ENCODE results near the gene CNTN4. TPM values are rescaled to one million over a fixed set of nuclear protein-coding genes. Genes with fewer than 3 reads are reported as not detected.

The CNTN4 gene
- total RNA-seq, 1 donor from 2014 or later, result 22.1 TPM

- Histone ChIP-seq H3K27me3 (no peaks in the 10 kb centered on the region), H3K27ac (no peak overlapping the region), H3K4me3 (no peak overlapping the region), H3K36me3 (no peaks in the 10 kb centered on the region), H3K9me3 (no peaks in the 10 kb centered on the region), H3K4me1 (no peaks in the 10 kb centered on the region)
- TF ChIP-seq POLR2AphosphoS5 (IDR thresholded peaks at IDR 0.05; ENCODE audit: insufficient read depth in 1 of 2, low read depth in 1 of 2) (no peak), CTCF (IDR thresholded peaks at IDR 0.05) (no peak), POLR2A (IDR thresholded peaks at IDR 0.05) (no peak)
- no peak for DNase-seq (ENCODE audit: extremely low spot score in 2 of 2)
- intact Hi-C loops (cut with DNase I), result no loop called here
Observed at GRCh38 chr3:3089017-3089416, 990.4 kb downstream of the CNTN4 start.

GRCh38 chr3:3097958-3098357, 999.3 kb downstream of the CNTN4 start:
- H3K27ac ChIP-seq, result no peak overlapping the region
- no peaks in the 10 kb centered on the region for H3K27me3 ChIP-seq
- no peaks in the 10 kb centered on the region for H3K9me3 ChIP-seq
- H3K4me1 ChIP-seq, result no peaks in the 10 kb centered on the region
- H3K36me3 ChIP-seq, result no peaks in the 10 kb centered on the region
- intact Hi-C loops (cut with DNase I), result no loop called here
- DNase-seq (ENCODE audit: extremely low spot score in 2 of 2), result no peak
- H3K4me3 ChIP-seq, result no peak overlapping the region
- no peak for TF ChIP-seq CTCF (IDR thresholded peaks at IDR 0.05)
- no peak for TF ChIP-seq POLR2AphosphoS5 (IDR thresholded peaks at IDR 0.05; ENCODE audit: insufficient read depth in 1 of 2, low read depth in 1 of 2)
- TF ChIP-seq POLR2A (IDR thresholded peaks at IDR 0.05), result no peak

GRCh38 chr3:3101660-3102458, 1003.2 kb downstream of the CNTN4 start:
- intact Hi-C loops (cut with DNase I), result loop anchor here (2.0 kb wide), 1 partner anchor 69 kb away; no protein-coding TSS in a partner anchor
- H3K27ac ChIP-seq, result no peak overlapping the region
- no peaks in the 10 kb centered on the region for H3K36me3 ChIP-seq
- DNase-seq (ENCODE audit: extremely low spot score in 2 of 2), result no peak
- H3K4me1 ChIP-seq, result no peaks in the 10 kb centered on the region
- H3K4me3 ChIP-seq, result no peak overlapping the region
- H3K27me3 ChIP-seq, result no peaks in the 10 kb centered on the region
- no peaks in the 10 kb centered on the region for H3K9me3 ChIP-seq
- TF ChIP-seq POLR2AphosphoS5 (IDR thresholded peaks at IDR 0.05; ENCODE audit: insufficient read depth in 1 of 2, low read depth in 1 of 2) (no peak), CTCF (IDR thresholded peaks at IDR 0.05) (no peak), POLR2A (IDR thresholded peaks at IDR 0.05) (no peak)

GRCh38 chr3:3102751-3103150, 1004.1 kb downstream of the CNTN4 start:
- Histone ChIP-seq H3K36me3 (no peaks in the 10 kb centered on the region), H3K27me3 (no peaks in the 10 kb centered on the region), H3K4me1 (no peaks in the 10 kb centered on the region), H3K4me3 (no peak overlapping the region), H3K27ac (no peak overlapping the region), H3K9me3 (no peaks in the 10 kb centered on the region)
- intact Hi-C loops (cut with DNase I), result loop anchor here (2.0 kb wide), 1 partner anchor 70 kb away; no protein-coding TSS in a partner anchor
- TF ChIP-seq POLR2A (IDR thresholded peaks at IDR 0.05) (no peak), POLR2AphosphoS5 (IDR thresholded peaks at IDR 0.05; ENCODE audit: insufficient read depth in 1 of 2, low read depth in 1 of 2) (no peak), CTCF (IDR thresholded peaks at IDR 0.05) (no peak)
- DNase-seq (ENCODE audit: extremely low spot score in 2 of 2), result no peak

GRCh38 chr3:3105246-3105645, 1006.6 kb downstream of the CNTN4 start:
- no peak overlapping the region for H3K4me3 ChIP-seq
- H3K36me3 ChIP-seq, result no peaks in the 10 kb centered on the region
- intact Hi-C loops (cut with DNase I), result no loop called here
- no peaks in the 10 kb centered on the region for H3K9me3 ChIP-seq
- no peak overlapping the region for H3K27ac ChIP-seq
- DNase-seq (ENCODE audit: extremely low spot score in 2 of 2), result no peak
- H3K4me1 ChIP-seq, result no peaks in the 10 kb centered on the region
- H3K27me3 ChIP-seq, result no peaks in the 10 kb centered on the region
- TF ChIP-seq CTCF (IDR thresholded peaks at IDR 0.05) (no peak), POLR2A (IDR thresholded peaks at IDR 0.05) (no peak), POLR2AphosphoS5 (IDR thresholded peaks at IDR 0.05; ENCODE audit: insufficient read depth in 1 of 2, low read depth in 1 of 2) (no peak)

Data from vagina (tissue), 2 donors.